Gastrocnemius medialis (tissue), 4 donors: ENCODE measurements around the gene NAP1L4.

Experiments
- CTCF ChIP-seq, 5 experiments: fragments of 450-650 bp in 3 of 5; fragments of 200-600 bp in 2 of 5; sonication (generic) in 2 of 5; IDR thresholded peaks in 4 of 5; conservative IDR thresholded peaks in 1 of 5; 1 replicate in 4 of 5; 2 replicates in 1 of 5; pipeline ENCODE4 v1.5.1; 2016 to 2019; ENCODE audit warnings: antibody characterized with exemption in 5 of 5, mild to moderate bottlenecking in 3 of 5, moderate library complexity in 3 of 5
- POLR2A ChIP-seq, 2 donors: fragments of 450-650 bp; IDR thresholded peaks; one replicate each; pipeline ENCODE4 v1.6.1; 2017; ENCODE audit warnings: antibody characterized with exemption in 2 of 2, mild to moderate bottlenecking in 2 of 2, moderate library complexity in 2 of 2

DNA sequence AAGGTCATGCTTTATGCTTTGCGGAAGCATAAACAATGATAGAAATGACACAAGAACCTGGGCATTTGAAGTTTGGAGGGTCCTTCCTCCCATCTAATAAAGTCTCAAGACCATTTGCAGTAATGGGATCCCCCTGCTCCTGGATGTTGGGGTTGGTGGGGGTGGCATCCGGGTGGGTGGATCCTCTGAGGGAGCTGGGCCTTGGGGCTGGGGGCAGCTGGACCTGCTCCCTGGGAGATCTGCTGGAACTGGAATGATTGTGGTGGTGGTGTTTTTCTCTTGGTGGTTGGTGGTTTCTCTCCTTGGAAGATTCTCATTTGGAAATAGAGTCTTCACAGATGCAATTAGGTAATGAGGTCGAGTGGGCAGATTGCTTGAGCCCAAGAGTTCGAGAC lies 2.2 kb upstream of the NAP1L4 start:
- no peak for TF ChIP-seq CTCF (IDR thresholded peaks at IDR 0.05 in 4 of 5, conservative IDR thresholded peaks at IDR 0.05 in 1 of 5)
- TF ChIP-seq POLR2A (IDR thresholded peaks at IDR 0.05) = no peak
